ENCODE results near the gene NUDT7.

DNA sequence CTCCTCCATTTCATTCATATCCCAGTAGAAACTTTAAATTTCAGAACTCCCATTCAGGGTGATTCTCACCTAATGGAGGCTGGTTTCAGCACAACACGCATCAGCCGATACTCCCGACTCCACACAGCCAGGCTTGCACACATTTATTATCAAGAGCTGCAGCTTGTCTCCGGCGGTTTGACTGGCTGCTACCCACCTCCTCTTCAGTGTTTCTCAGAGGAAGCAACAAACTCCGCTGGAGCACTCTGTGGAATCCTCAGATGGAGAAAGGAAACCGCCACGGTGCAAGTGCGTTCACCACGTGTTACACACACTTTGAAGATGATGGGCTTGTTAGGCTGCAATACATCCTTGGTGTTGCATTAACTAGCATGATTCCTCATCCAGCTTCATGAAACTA is 39.7 kb upstream of the NUDT7 start:
- TF ChIP-seq, protein P1, sequence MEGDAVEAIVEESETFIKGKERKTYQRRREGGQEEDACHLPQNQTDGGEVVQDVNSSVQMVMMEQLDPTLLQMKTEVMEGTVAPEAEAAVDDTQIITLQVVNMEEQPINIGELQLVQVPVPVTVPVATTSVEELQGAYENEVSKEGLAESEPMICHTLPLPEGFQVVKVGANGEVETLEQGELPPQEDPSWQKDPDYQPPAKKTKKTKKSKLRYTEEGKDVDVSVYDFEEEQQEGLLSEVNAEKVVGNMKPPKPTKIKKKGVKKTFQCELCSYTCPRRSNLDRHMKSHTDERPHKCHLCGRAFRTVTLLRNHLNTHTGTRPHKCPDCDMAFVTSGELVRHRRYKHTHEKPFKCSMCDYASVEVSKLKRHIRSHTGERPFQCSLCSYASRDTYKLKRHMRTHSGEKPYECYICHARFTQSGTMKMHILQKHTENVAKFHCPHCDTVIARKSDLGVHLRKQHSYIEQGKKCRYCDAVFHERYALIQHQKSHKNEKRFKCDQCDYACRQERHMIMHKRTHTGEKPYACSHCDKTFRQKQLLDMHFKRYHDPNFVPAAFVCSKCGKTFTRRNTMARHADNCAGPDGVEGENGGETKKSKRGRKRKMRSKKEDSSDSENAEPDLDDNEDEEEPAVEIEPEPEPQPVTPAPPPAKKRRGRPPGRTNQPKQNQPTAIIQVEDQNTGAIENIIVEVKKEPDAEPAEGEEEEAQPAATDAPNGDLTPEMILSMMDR (conservative IDR thresholded peaks at IDR 0.05; ENCODE audit: low read depth, low read length) = no peak
- TF ChIP-seq EZH2 (IDR thresholded peaks at IDR 0.05; ENCODE audit: borderline replicate concordance, low read depth, low read length, poor library complexity, severe bottlenecking) = no peak

Data from A673 (cell line).